Left colon (tissue), 2 donors: ENCODE data around the gene GLYATL1B. TPM values are rescaled to one million over a fixed set of nuclear protein-coding genes. Genes with fewer than 3 reads are reported as not detected.
A peak's percentile ranks its signal among the peaks of the same experiment; 100 is the strongest.
"Not testable (repeated sequence)": the region's sequence is repeated elsewhere in the genome, so short reads cannot be mapped to it uniquely, and the experiment has no call there.

ENCODE experiments used
- ATAC-seq: fragments of 200-7000 bp; cut with Tn5 transposase; one replicate; pipeline ENCODE4 v1.9.1; 2020; ENCODE audit warnings: mild to moderate bottlenecking, moderate library complexity
- DNase-seq, 2 donors: peaks; one replicate each; pipeline ENCODE4 v3.0.0-alpha.2; 2020
- intact Hi-C, 2 donors: fragments of 100-400 bp; cut with DNase I in 1 of 2; cut with micrococcal nuclease in 1 of 2; formaldehyde crosslinking; loops; one replicate each; pipeline versions ENCODE4 v1.11.2 to v1.14.0; 2022; cut with DNase I, micrococcal nuclease
- long read RNA-seq: library from polyadenylated mRNA; unstranded; transcript quantifications from one replicate; pipeline ENCODE4 v2.0.0, GENCODE V29; 2021
- total RNA-seq, 2 donors: library from RNA; stranded (reverse); fragmentation: NEBNext Ultra II Directional; extraction: Animal tissue kit (Norgen Biotek cat#: 25700); gene quantifications; one replicate each; pipeline ENCODE4 v1.2.1, GENCODE V29; 2021
- donor health status: DM: no; HTN: no; CAD: no.
- donor health status: DM: yes; HTN: yes; CAD: no.

The GLYATL1B gene, protein sequence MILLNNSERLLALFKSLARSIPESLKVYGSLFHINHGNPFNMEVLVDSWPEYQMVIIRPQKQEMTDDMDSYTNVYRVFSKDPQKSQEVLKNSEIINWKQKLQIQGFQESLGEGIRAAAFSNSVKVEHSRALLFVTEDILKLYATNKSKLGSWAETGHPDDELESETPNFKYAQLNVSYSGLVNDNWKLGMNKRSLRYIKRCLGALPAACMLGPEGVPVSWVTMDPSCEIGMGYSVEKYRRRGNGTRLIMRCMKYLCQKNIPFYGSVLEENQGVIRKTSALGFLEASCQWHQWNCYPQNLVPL
- total RNA-seq: not detected
- long read RNA-seq: 0 reads

DNA sequence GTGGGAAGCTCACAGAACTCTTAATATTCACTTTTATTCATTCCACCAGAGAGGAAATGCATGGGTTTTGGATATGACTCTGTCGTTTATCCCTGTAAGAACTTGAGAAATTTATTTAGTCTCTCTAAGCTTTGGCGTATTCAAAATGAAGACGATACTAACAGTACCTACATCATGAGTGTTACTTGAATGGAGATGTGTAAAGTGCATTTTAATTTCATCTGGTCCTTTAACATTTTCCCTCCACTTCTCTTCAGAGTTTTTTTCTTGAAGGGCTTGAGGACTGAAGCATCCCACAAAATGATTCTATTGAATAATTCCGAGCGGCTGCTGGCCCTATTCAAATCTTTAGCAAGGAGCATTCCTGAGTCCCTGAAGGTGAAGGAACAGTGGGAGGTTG, at the start of gene GLYATL1B:
GLYATL1B (plus strand) TSS at position 301 of the 400 bp plus-strand sequence; CDS start at position 301, 0 bp downstream.
- ATAC-seq, intact Hi-C loops, DNase-seq: not testable (repeated sequence)

GRCh38 chr11:59036542-59036941, 49.6 kb upstream of the GLYATL1B start:
- intact Hi-C loops, ATAC-seq, DNase-seq: not testable (repeated sequence)

- peak; percentile 50 for ATAC-seq
- intact Hi-C loops, DNase-seq: not testable (repeated sequence)
Observed at GRCh38 chr11:59037434-59037833, 48.7 kb upstream of the GLYATL1B start.

GRCh38 chr11:59040607-59041006, 45.5 kb upstream of the GLYATL1B start:
- peak; percentile 62 for ATAC-seq
- no peak for DNase-seq
- intact Hi-C loops: no loop called here

GRCh38 chr11:59051383-59051782, 34.7 kb upstream of the GLYATL1B start:
- intact Hi-C loops, DNase-seq: not testable (repeated sequence)

DNA sequence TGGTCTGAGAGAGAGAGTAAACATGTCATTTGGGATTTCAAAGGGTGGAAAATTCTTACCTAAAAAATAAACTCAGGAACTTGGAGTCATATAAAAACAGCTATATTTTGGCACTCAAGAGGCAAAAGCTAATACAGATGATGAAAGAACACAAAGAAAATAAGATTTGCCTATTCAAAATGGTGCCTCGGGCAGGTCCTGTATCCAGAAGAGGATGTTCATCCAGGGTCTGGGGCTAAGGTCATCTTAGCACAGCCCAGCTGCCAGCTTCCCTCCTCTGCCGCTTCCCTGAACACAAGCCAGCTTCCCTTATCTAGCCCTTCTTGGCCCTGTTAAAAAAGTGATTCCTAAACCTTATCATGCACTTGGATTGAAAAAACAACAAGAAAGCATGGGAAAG, 33.8 kb upstream of the GLYATL1B start:
- DNase-seq, intact Hi-C loops, ATAC-seq: not testable (repeated sequence)

More at GRCh38 chr11:59051383-59051782, 34.7 kb upstream of the GLYATL1B start:
- ATAC-seq: not testable (repeated sequence)

DNA sequence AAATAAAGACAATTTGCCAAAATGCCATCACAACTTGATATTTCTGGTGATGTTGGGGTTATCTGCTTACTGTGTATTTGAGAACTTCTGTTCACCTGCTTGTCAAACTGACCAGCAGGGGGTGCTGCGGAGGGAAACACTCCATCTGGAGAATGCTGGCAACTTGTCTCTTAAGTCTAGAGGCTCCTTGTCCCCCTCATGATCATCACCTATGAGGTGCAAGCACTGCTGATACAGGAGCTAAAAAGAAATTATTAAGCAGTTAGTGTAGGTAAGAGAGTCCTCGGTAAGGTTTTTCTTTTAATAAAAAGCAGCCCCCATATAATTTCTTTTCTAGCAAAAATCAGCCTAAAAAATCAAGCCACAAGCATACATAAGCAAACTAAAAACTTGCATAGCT, 32.7 kb upstream of the GLYATL1B start:
- peak; percentile 40 for ATAC-seq
- intact Hi-C loops: no loop called here

DNA sequence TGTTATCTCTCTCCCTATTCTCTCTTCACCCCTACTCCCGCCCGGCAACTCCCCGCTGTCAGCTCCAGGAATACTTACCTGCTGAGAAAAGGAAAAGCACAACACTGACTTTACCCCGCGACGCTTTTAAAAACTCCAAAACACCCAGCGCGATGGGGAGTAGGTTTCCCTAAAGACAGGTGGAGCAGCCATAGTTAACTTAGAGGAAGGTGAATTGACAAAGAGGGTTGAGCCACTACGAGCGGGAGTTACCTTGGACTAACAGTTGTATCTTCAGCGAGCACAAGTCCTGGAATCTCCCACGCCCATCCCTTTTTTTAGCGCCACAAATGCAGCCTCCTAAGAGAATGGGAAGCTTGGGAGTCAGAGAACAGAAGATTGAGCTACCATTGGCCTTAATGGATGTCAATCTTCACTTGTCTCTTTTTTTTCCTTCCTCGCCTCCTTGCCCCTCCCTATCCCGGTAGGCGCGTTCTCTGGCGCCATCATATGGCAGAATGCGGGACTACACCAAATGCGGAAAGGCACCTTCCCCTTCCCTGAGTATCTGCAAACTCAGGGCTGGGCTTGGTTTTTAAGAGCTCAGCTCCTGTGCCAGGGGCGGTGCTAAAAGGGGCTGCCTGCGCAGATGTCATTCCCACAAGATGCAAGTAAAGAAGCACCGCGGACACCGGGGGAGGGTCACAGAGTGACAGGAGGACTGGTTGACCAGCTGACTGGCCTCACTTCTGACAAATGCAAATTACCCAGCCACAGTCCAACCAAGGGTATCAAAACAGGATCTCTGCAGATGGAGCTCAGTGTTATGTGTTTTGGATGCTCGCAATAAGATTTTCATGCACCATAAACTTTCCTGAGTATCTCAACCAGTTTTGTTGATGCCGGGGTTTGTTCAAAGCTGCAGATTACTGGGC, 27.7 kb upstream of the GLYATL1B start:
- peak; percentile 99 for ATAC-seq
- intact Hi-C loops: not testable (repeated sequence)
- peak; percentile 64 to 82 for DNase-seq

More for the DNA sequence above, 32.7 kb upstream of the GLYATL1B start:
- DNase-seq: peak in 1 of 2 donors; percentile 76

- intact Hi-C loops, DNase-seq, ATAC-seq: not testable (repeated sequence)
Observed at GRCh38 chr11:59060096-59060495, 26.0 kb upstream of the GLYATL1B start.

DNA sequence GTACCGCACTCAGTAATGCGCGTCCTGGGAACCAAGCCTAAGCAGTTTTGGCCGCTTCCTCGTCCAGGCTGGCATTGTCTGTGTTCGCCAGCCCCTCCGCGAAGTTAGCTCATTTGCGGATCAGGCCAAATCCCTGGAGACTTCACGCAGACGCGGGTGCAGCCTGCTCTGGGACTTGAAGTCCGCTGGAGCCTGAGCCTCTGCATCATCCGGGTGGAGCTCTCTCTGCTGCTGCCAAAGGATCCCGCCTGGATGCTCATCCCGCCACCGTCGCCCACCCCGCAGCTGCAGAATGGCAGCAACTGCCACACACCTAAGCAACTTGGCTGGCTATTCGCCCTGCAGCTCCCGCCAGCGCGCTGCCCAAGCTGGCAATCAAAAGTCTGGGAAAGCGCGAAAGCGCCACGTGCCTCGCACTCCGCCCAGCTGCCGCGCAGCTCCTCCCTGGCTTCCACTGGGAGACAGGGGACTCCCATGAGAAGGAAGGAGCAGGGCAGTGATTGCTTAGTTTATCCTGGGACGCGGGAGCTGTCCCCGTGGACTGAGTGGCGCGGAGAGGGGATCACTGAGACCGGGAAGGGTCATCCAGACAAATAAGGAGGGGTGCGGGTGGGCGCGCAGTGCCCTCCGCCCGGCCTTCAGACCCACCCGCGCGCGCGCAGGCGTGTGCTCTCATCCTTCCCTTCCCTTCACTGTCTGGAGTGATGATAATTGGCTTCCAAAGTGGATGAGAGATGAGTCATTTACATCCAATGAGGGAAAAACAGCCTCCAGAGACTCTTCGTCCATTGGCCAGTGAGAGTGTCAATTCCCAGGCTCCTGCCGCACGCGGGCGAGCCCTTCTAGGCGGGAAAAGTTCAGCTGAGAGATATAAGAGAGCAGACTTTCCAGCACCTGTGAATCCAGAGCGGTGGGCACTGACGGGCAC, 23.2 kb upstream of the GLYATL1B start:
- DNase-seq: no peak
- intact Hi-C loops: no loop called here

DNA sequence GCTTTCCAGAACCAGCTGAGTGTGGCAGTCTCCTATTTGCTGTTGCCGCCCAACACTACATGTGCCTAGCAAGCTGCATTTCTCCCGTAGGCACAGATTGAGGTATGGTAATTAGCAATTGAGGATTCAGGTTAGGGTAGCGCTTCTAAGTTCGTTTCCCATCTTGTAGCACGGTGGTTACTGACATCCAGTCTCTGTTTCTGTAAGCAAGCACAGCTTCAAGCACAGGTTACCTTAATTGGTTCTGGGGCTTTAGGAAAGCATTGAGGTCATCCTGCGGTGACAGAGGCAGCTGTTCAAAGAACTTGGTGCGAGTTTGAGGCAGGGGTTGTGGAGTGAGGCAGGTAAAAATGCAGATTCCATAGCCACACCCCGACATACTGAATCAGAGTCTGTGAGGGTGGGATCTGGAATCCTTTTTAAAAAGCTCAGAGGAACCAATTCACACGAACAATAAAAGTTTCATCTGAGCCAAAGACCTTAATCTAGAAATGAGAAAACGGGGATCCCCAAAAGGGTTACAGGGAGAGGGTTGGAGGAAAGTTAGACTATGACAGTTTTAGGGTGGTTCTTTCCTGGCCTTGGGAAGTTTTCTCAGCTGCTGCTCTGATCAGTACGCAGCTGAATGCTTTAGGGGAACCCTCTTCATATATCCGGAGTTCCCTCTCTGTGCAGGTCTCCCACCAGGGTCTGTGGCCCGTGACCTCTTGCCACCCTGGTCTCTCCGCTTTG, 21.9 kb upstream of the GLYATL1B start:
- ATAC-seq, intact Hi-C loops, DNase-seq: not testable (repeated sequence)

More for the DNA sequence above, 23.2 kb upstream of the GLYATL1B start:
- no peak for ATAC-seq

DNA sequence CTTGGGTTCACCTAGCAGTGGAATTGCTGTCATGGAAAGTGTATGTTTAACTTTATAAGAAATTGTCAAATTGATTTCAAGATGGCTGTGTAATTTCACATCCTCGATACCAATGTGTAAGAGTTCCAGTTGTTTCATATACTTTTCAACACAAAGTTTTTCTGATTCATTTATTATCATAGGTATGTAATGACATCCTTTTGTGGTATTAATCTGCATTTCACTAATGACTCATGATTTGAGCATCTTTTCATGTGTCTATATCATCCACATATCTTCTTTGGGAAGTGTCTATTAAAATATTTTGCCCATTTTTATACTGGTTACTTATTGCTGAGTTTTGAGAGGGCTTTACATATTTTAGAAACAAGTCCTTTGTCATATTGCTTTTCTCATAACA, 17.0 kb upstream of the GLYATL1B start:
- DNase-seq (no peak), ATAC-seq (no peak)
- intact Hi-C loops: no loop called here

- no peak for ATAC-seq
- no peak for DNase-seq
- intact Hi-C loops: no loop called here
Observed at GRCh38 chr11:59076876-59077571, 9.1 kb upstream of the GLYATL1B start.

DNA sequence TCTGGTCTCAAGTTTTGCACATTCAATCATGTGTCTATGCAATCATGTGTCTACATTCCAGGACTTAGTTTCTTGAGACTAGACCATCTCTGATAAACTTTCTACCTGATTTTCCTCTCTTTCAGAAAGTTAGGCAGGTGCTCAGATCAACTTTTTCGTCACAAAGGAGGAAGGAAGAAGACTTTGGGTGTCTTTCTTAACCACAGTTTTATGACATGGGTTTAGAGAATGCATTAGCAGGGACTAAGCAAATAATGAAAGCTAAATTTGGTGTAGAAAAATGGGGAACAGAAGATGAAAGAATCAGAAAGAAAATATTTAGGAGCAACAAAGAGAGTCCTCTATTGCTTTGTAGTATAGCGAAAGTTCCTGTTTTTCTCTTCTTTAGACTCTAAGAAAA, 7.7 kb upstream of the GLYATL1B start:
- DNase-seq (no peak), ATAC-seq (no peak)
- intact Hi-C loops: no loop called here

DNA sequence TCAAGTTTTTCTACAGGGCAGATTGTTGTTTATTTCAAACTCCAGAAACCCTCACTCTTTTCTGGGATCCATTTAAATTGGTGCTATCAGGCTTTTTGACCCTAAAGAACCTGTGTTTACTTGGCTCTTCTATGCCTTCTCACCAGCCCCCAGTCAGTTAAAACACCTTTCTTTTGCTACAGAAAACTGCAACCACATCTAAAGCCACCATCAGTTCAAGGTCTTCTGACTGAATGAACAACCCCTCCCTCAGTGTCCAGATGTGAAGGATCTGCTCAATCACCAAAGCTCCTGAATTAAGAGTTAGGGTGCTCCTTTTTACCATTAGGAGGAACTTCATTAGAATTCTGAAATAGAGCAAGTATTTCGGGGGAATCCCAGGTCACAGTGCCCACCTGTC, 7.0 kb upstream of the GLYATL1B start:
- intact Hi-C loops: no loop called here

GRCh38 chr11:59080421-59080820, 5.7 kb upstream of the GLYATL1B start:
- intact Hi-C loops, DNase-seq, ATAC-seq: not testable (repeated sequence)

More for the DNA sequence above, 7.0 kb upstream of the GLYATL1B start:
- ATAC-seq: no peak
- DNase-seq: no peak

DNA sequence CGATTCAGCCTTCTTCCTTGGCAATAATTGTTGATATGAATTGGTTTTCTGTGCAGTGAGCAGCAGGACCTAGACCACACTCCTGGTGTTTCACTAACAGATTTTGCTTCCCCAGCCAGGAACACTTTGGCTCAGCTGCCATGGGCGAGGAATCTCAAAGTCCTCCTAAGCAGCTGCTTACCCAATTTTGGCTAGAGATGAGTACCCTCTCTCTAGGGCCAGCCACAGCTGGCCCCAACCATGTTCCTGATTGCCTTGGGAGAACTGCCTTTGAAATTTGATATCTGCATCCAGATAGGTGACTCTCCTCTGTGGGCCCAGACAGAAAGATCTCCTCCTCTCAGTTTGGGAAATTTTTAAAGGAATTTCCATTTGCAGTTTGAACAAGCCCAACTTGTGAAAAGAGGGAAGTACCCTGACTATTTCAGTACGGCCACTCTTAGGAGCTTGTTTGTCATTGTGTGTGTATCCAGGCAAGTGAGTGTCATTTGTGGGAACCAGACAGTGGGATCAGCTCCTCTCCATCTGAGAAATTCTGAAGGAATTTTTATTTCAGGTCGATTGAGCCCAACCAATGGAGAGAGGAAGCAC, 4.6 kb upstream of the GLYATL1B start:
- ATAC-seq, DNase-seq, intact Hi-C loops: not testable (repeated sequence)
